Endothelial cell of umbilical vein (primary cell): Measurements from ENCODE around the gene MTA1. TPM values are rescaled to one million over a fixed set of nuclear protein-coding genes. Genes with fewer than 3 reads are reported as not detected.

Source experiments
- BruUV-seq: library from RNA; stranded (reverse); fragments of 400-500 nt; replicated peaks from 2 replicates; lab custom pipeline; 2021; lab: Mats Ljungman, UMichigan
- CTCF ChIA-PET: fragments of 300-600, 350-600 bp; sonication (Branson Sonifier 250); formaldehyde crosslinking; loops from one replicate; lab custom pipeline; 2021; ENCODE audit warnings: antibody characterized with exemption, inconsistent platforms; lab: Charles Lee
- POLR2A ChIA-PET: fragments of 300-600, 350-600 bp; sonication (Branson Sonifier 250); formaldehyde crosslinking; loops from one replicate; lab custom pipeline; 2021; ENCODE audit warnings: antibody characterized with exemption, inconsistent platforms; lab: Charles Lee
- DNase-seq: peaks from one replicate; pipeline ENCODE4 v3.0.0-alpha.2; 2011; ENCODE audit warnings: low read depth, low spot score
- FAIRE-seq: peaks from 2 replicates; lab custom pipeline; 2011; peaks lifted over from hg19 to GRCh38; lab: Jason Lieb, UNC
- H2AFZ ChIP-seq: 2 replicates; pipeline ENCODE4 v1.6.0; 2012; ENCODE audit warnings: low read depth, low read length, control low read depth, inconsistent platforms
- H3K27ac ChIP-seq: 2 replicates; pipeline ENCODE4 v1.5.1; 2011; ENCODE audit warnings: low read depth, mild to moderate bottlenecking, control low read depth, low read length, moderate library complexity; ENCODE audit not compliant: insufficient read depth
- H3K27me3 ChIP-seq, 2 experiments: 2 replicates each; pipeline versions ENCODE4 v1.6.0 to v1.6.1; 2011; ENCODE audit warnings: low read length in 2 of 2, mixed read lengths in 1 of 2; ENCODE audit not compliant: control insufficient read depth in 2 of 2, insufficient read depth in 2 of 2
- H3K36me3 ChIP-seq, 2 experiments: 2 replicates in 1 of 2; 3 replicates in 1 of 2; pipeline ENCODE4 v1.5.1; 2011; ENCODE audit warnings: low read length in 2 of 2, mild to moderate bottlenecking in 1 of 2, moderate library complexity in 1 of 2; ENCODE audit not compliant: control insufficient read depth in 2 of 2, insufficient read depth in 2 of 2; ENCODE audit errors: extremely low read depth in 1 of 2
- H3K4me1 ChIP-seq: 3 replicates; pipeline ENCODE4 v1.5.1; 2011; ENCODE audit warnings: mild to moderate bottlenecking, low read length; ENCODE audit not compliant: control insufficient read depth, insufficient read depth; ENCODE audit errors: extremely low read depth
- H3K4me2 ChIP-seq: 2 replicates; pipeline ENCODE4 v1.6.1; 2011; ENCODE audit warnings: low read length, control low read depth, mixed read lengths; ENCODE audit not compliant: insufficient read depth
- H3K4me3 ChIP-seq, 3 experiments: fragments of 200-600 bp in 1 of 3; sonication (generic), shearing (Covaris generic) in 1 of 3; replicated peaks in 1 of 3; 2 replicates each; pipeline ENCODE4 v1.5.1; 2011 to 2016; ENCODE audit warnings: control low read depth in 3 of 3, low read length in 3 of 3, mild to moderate bottlenecking in 2 of 3, inconsistent platforms in 1 of 3, low read depth in 1 of 3, moderate library complexity in 1 of 3; ENCODE audit not compliant: insufficient read depth in 1 of 3
- H3K79me2 ChIP-seq: 2 replicates; pipeline ENCODE4 v1.6.0; 2012; ENCODE audit warnings: low read length, inconsistent platforms; ENCODE audit not compliant: control insufficient read depth, insufficient read depth
- H3K9ac ChIP-seq: replicated peaks from 2 replicates; pipeline ENCODE3; 2011; ENCODE audit warnings: low read length, control low read depth; ENCODE audit not compliant: insufficient read depth; ENCODE audit errors: extremely low read depth
- H3K9me1 ChIP-seq: replicated peaks from 3 replicates; pipeline ENCODE4 v1.6.0; 2011; ENCODE audit warnings: mild to moderate bottlenecking, low read length; ENCODE audit not compliant: control insufficient read depth, insufficient read depth; ENCODE audit errors: extremely low read depth
- H3K9me3 ChIP-seq: replicated peaks from 2 replicates; pipeline ENCODE4 v1.5.1; 2012; ENCODE audit warnings: low read length, inconsistent platforms; ENCODE audit not compliant: control insufficient read depth, insufficient read depth
- H4K20me1 ChIP-seq: replicated peaks from 2 replicates; pipeline ENCODE3; 2011; ENCODE audit warnings: mild to moderate bottlenecking, low read length; ENCODE audit not compliant: control insufficient read depth, insufficient read depth; ENCODE audit errors: extremely low read depth
- CTCF ChIP-seq, 2 donors: IDR thresholded peaks; 1 replicate in 1 of 2; 2 replicates in 1 of 2; pipeline ENCODE4 v1.5.1; 2011; ENCODE audit warnings: low read length in 2 of 2, mild to moderate bottlenecking in 2 of 2, moderate library complexity in 2 of 2, control low read depth in 1 of 2, inconsistent platforms in 1 of 2, low read depth in 1 of 2; ENCODE audit not compliant: insufficient read depth in 1 of 2; ENCODE audit errors: extremely low read depth in 1 of 2
- EZH2 ChIP-seq: IDR thresholded peaks from 2 replicates; pipeline ENCODE4 v1.6.1; 2012; ENCODE audit warnings: borderline replicate concordance, low read depth, mild to moderate bottlenecking, moderate library complexity, low read length, inconsistent platforms; ENCODE audit not compliant: severe bottlenecking
- FOS ChIP-seq: IDR thresholded peaks from 2 replicates; pipeline ENCODE4 v1.6.1; 2011; ENCODE audit warnings: mild to moderate bottlenecking, low read length, moderate library complexity, borderline replicate concordance; ENCODE audit not compliant: insufficient read depth
- GATA2 ChIP-seq: IDR thresholded peaks from 2 replicates; pipeline ENCODE4 v1.7.0; 2011; ENCODE audit warnings: low read depth, mild to moderate bottlenecking, moderate library complexity, mixed read lengths, low read length; ENCODE audit not compliant: insufficient read length, insufficient read depth
- JUN ChIP-seq: IDR thresholded peaks from 2 replicates; pipeline ENCODE4 v1.6.1; 2011; ENCODE audit warnings: borderline replicate concordance, low read depth; ENCODE audit not compliant: insufficient read length, insufficient read depth
- MAX ChIP-seq: IDR thresholded peaks from 2 replicates; pipeline ENCODE4 v1.6.1; 2011; ENCODE audit not compliant: insufficient read depth, insufficient read length
- MYC ChIP-seq: IDR thresholded peaks from one replicate; pipeline ENCODE4 v1.6.1; 2011; ENCODE audit warnings: mild to moderate bottlenecking, low read depth, low read length
- POLR2A ChIP-seq: IDR thresholded peaks from 2 replicates; pipeline ENCODE4 v1.6.1; 2012; ENCODE audit warnings: low read depth, mild to moderate bottlenecking, control low read depth, low read length
- POLR2AphosphoS5 ChIP-seq: IDR thresholded peaks from 2 replicates; pipeline ENCODE4 v1.6.1; 2012; ENCODE audit warnings: low read depth, mild to moderate bottlenecking, control low read depth, low read length, moderate library complexity; ENCODE audit not compliant: insufficient read depth
- dilution Hi-C: fragments of 300-500 bp; cut with MboI; formaldehyde crosslinking; loops from one replicate; pipeline ENCODE4 v1.15.0; 2019; ENCODE audit warnings: low sequenced_read_pairs; ENCODE audit not compliant: extremely low pct_ligation_motif_present
- intact Hi-C: fragments of 100-400 bp; cut with micrococcal nuclease; formaldehyde crosslinking; loops from one replicate; pipeline ENCODE4 v1.10.0; 2022
- polyA plus RNA-seq, 4 experiments: library from polyadenylated mRNA; depleted of rRNA in 3 of 4; stranded (reverse) in 3 of 4; unstranded in 1 of 4; fragments of >200 nt; gene quantifications; 2 replicates each; pipeline versions ENCODE4 v1.2.1 to v1.2.3, GENCODE V29; 2011 to 2012; ENCODE audit warnings: missing spikeins in 1 of 4
- total RNA-seq: library from RNA; stranded (reverse); gene quantifications from 2 replicates; pipeline ENCODE4 v1.2.3, GENCODE V29; 2021

The MTA1 gene
- total and polyA plus RNA-seq, 2 donors (not counting 3 experiments of a cell fraction or from before 2014, with no cell fraction given): 85.2 to 167 TPM

- Histone ChIP-seq H2AFZ (no peak overlapping the region), H3K27me3 (no peaks in the 10 kb centered on the region), H3K9me1 (no peaks in the 10 kb centered on the region), H3K36me3 (peaks cover 0 to 2% of the 10 kb centered on the region in 2 experiments), H3K4me3 (no peak overlapping the region), H3K4me2 (no peak overlapping the region), H4K20me1 (no peaks in the 10 kb centered on the region), H3K79me2 (no peaks in the 10 kb centered on the region), H3K4me1 (no peaks in the 10 kb centered on the region), H3K9me3 (no peaks in the 10 kb centered on the region), H3K27ac (no peak overlapping the region), H3K9ac (no peak overlapping the region)
- no TSS peak for BruUV-seq
- CTCF ChIA-PET: interaction anchor here (0.8 kb wide), 1 partner anchor 39 kb away, joined by 3 read pairs; no protein-coding TSS in a partner anchor
- POLR2A ChIA-PET: no interaction called here
- dilution Hi-C loops: no loop called here
- FAIRE-seq (no peak), DNase-seq (no peak)
- intact Hi-C loops: no loop called here
- TF ChIP-seq FOS (no peak), GATA2 (no peak), POLR2A (no peak), MYC (no peak), CTCF (IDR thresholded peaks at IDR 0.05; ENCODE audit: extremely low read depth in 1 of 2, insufficient read depth in 1 of 2, low read depth in 1 of 2, low read length in 2 of 2) (no peak), EZH2 (no peak), POLR2AphosphoS5 (no peak), JUN (no peak), MAX (no peak)
Observed at GRCh38 chr14:105390849-105391500, 28.7 kb upstream of the MTA1 start.
